SK-N-DZ (cell line): ENCODE measurements around the gene PTPRG.
A peak's percentile ranks its signal among the peaks of the same experiment; 100 is the strongest.

Experiments
- DNase-seq: peaks from one replicate; pipeline ENCODE4 v3.0.0-alpha.2; 2015; ENCODE audit warnings: low spot score

Gene PTPRG

DNA sequence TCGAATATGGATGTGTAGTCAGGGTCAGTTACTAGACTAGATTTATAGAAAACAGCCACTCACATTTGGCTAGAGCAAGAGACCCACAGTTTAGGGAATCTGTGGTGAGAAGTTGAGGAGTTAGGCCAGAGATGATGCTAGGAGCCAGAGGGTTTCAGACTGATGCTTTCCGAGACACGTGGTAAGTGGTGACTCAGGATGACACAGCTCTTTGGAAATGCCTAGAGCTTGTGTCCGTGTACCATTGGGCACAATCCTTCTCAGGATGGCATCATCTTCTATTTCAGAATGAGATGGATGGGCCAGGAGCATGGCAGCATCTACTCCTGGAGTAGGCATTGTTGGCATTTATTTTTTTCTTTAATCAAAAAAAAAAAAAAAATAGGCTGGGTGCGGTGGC is 28.5 kb downstream of the PTPRG start:
- DNase-seq = no peak

- peak; percentile 60 for DNase-seq
Observed at GRCh38 chr3:61591300-61591699, 29.9 kb downstream of the PTPRG start.

DNA sequence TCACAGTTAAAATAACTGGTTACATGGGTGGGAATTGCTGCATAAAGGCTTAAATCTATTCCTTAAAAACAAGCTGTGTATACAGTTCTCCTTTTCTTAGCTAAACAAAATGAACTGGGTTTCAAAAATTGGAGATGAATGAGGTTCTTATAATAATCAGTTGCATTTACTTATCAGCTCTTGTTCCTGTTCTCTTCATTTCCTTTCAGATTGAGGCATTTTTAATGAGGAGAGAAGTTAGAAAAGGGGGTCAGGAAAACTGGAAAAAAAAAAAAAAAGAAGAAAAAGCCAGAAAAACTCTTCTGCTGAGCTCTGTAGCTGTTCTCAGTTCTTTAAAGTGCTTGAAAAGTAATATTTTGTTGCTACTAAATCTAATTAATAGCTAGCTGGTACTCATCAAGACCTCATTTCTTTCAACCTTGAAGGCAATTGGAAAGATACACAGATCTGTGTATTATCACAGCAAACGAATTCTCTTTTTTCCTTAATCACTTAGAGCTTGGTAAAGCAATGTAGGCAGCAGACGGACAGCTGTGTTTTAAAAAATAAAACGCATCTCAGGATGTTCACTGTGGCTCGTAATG is 32.2 kb downstream of the PTPRG start:
- peak; percentile 16 for DNase-seq

- peak; percentile 8 for DNase-seq
Observed at GRCh38 chr3:61594144-61594963, 33.0 kb downstream of the PTPRG start.

DNA sequence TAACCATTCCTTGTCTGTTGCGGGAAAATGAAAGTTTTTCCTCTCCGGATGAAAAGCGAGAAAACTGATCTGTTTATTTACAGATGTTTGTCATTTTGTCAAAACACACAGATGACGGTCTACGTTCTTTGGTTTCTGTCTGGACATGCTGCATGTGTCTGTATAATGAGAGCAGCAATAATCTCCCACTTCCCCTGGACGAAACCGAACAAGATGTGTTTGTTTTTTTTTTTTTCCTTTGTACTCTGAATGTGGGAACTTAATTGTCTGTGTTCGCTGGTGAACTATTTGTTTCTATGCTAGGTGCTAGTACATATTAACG is 33.6 kb downstream of the PTPRG start:
- no peak for DNase-seq

- no peak for DNase-seq
Observed at GRCh38 chr3:61595288-61595687, 33.9 kb downstream of the PTPRG start.

- no peak for DNase-seq
Observed at GRCh38 chr3:61595826-61596225, 34.5 kb downstream of the PTPRG start.

DNA sequence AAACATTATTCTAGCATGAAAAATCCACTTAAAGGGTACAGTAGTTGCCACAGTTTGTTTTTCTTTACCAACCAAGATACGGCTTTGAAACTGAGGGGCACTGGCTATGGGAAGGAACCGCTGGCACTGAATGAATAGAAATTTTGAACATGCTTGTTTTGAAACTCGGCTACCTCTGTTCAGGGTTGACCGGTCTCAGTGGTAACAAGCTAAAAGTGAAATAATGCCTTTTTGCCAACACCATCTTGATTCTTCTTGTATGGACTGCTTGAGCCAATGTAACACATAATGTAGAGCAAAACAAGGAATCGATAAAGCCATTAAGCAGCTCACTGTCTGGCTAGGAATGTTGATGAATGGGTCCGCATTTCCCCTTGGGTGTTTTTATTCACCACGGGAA is 36.5 kb downstream of the PTPRG start:
- no peak for DNase-seq

DNA sequence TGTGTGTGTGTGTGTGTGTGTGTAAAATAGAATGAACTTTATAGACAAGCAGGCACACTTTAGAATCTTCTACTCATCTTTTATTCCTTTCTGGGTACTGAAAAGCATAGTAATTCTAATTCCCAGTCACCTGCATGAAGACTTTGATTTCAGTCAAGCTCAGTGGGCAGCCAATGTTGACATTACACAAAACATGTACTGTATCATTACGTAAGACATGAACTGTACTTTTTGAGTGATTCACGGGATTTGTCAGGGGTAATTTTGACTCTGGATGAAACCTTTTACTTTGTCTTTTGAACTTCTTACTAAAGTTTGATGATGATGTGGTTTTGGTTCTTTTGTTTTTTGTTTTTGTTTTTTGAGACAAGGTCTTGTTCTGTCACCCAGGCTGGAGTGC is 38.8 kb downstream of the PTPRG start:
- DNase-seq = no peak

GRCh38 chr3:61601831-61602230 is 40.5 kb downstream of the PTPRG start:
- DNase-seq = peak; percentile 59

- peak; percentile 86 for DNase-seq
Observed at GRCh38 chr3:61602466-61602865, 41.1 kb downstream of the PTPRG start.

- DNase-seq = no peak
Observed at GRCh38 chr3:61605589-61606175, 44.3 kb downstream of the PTPRG start.

DNA sequence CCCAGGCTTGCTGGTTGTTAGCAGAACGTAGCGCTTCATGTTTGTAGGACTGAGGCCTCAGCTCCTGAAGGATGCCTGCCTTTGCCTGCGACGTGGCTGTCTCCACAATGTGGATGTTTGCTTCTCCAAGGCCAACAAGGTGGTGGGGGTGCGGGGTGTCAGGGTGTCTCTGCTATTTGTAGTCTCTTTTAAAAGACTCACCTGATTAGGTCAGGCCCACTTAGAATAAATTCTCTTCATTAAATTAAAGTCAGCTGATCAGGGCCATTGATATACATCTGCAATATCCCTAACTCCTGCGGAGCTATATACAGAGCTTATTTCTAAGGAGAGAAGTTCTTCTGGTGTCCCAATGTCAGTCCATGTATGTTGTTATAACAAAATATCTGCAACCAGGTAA is 44.8 kb downstream of the PTPRG start:
- DNase-seq = no peak

GRCh38 chr3:61608072-61608471 is 46.7 kb downstream of the PTPRG start:
- no peak for DNase-seq

DNA sequence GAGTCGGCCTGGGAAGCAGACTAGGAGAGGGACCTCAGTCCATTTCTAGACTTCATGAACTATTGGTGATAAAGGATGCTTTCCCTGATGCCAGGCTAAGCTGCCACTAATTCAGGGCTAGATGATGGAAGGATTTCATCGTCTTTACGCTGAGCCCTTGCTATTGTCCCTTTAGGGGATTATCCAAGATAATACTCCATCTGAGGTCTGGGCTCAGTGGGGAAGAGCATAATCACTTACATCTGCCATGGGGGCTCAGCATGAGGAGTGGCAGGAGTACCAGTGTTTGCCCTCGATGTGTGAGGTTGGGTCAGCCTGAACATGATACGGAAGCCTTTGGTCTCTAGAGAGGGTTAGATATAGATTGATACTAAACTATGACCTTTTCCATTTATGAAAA is 47.3 kb downstream of the PTPRG start:
- DNase-seq = no peak

DNA sequence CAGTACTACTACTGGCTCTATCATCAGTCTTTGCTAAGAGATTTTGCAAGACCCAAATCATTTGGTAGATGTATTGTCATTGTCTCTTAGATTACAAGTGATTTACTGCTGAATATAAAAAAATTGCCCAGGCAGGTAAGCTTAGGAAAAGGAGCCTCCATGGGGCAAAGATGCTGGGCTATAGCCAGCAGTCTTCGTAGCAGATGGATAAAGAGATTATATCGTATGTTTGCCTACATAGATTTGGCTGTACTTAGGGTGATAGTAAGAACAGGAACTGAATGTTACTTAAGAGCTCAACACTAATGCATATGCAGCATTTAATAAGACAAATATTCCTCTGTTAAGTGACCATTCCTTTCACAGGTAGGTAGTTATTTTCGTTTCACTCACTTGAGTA is 48.9 kb downstream of the PTPRG start:
- DNase-seq = no peak

GRCh38 chr3:61612211-61613194 is 51.1 kb downstream of the PTPRG start:
- peak; percentile 34 for DNase-seq

- DNase-seq = no peak
Observed at GRCh38 chr3:61613666-61614065, 52.3 kb downstream of the PTPRG start.

- no peak for DNase-seq
Observed at GRCh38 chr3:61615643-61616042, 54.3 kb downstream of the PTPRG start.

DNA sequence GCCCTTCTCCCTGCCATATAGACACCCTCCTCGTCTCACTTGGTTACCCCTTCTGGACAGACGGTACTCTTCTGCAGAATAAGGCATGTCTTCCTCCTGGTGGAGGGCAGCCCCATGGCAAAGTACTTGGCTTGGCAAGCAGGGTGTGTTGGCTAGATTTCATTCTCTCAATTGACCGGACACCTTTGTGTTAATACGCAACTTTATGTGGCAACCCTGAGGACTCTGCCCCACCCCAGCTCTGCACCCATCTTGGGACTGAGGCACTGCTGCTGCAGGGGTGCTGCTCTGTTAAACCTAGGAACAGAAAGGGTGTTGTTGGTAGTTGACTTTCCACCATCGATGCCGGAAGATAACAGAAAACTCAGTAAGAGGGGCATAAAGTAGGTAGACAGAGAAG is 55.2 kb downstream of the PTPRG start:
- no peak for DNase-seq

- DNase-seq = no peak
Observed at GRCh38 chr3:61617041-61617440, 55.7 kb downstream of the PTPRG start.

DNA sequence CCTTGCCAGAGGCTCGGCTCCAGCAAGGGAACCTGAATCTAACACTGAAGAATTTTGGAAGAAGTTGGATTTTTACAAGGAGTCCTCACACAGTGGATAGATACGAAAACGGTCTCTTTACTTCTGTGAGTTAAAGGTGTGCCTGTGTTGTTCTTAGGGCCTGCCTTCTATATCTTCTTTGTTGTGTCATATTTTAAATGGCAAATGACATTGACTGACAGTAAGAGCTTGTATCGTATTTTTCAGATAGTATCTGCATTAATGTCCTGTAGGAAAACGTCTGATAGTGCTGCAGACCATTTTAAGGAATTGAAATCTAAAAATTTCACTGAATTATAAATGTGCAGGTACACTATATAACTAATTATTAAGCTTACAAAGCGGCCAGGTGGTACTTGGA is 56.3 kb downstream of the PTPRG start:
- no peak for DNase-seq
